ENCODE results near the gene MTHFD1L.
A peak's percentile ranks its signal among the peaks of the same experiment; 100 is the strongest.
"Not testable (repeated sequence)": the region's sequence is repeated elsewhere in the genome, so short reads cannot be mapped to it uniquely, and the experiment has no call there.

MTHFD1L gene

DNA sequence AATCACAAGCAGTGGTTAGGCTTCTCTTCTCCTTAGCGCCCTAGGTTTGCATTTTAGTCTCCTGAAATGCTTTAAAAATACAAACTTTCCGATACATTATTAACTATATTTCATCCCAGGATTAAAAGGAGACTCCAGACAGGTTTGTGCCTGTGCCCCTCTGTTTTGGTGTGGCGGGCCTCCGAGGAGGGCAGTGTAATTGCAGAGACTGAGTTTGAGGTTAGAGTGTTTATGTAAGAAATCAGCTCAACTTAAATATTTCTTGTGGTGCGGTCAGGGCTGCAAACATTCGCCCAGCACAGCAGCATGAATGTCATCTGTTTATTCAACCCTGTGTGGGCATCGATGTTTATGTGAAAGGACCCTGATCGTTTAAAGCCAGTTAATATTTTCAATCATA lies 243.9 kb downstream of the MTHFD1L start:
- Histone ChIP-seq H3K27me3 (no peaks in the 10 kb centered on the region), H3K9me3 (no peaks in the 10 kb centered on the region), H3K36me3 (no peaks in the 10 kb centered on the region), H3K4me3 (ENCODE audit: low read depth, low read length) (no peak overlapping the region), H3K4me1 (peaks cover 7% of the 10 kb centered on the region; the same call in 1 of the 2 replicates)
- DNase-seq: no peak
- TF ChIP-seq, protein P1, sequence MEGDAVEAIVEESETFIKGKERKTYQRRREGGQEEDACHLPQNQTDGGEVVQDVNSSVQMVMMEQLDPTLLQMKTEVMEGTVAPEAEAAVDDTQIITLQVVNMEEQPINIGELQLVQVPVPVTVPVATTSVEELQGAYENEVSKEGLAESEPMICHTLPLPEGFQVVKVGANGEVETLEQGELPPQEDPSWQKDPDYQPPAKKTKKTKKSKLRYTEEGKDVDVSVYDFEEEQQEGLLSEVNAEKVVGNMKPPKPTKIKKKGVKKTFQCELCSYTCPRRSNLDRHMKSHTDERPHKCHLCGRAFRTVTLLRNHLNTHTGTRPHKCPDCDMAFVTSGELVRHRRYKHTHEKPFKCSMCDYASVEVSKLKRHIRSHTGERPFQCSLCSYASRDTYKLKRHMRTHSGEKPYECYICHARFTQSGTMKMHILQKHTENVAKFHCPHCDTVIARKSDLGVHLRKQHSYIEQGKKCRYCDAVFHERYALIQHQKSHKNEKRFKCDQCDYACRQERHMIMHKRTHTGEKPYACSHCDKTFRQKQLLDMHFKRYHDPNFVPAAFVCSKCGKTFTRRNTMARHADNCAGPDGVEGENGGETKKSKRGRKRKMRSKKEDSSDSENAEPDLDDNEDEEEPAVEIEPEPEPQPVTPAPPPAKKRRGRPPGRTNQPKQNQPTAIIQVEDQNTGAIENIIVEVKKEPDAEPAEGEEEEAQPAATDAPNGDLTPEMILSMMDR (IDR thresholded peaks at IDR 0.05; ENCODE audit: low read depth, low read length): no peak

DNA sequence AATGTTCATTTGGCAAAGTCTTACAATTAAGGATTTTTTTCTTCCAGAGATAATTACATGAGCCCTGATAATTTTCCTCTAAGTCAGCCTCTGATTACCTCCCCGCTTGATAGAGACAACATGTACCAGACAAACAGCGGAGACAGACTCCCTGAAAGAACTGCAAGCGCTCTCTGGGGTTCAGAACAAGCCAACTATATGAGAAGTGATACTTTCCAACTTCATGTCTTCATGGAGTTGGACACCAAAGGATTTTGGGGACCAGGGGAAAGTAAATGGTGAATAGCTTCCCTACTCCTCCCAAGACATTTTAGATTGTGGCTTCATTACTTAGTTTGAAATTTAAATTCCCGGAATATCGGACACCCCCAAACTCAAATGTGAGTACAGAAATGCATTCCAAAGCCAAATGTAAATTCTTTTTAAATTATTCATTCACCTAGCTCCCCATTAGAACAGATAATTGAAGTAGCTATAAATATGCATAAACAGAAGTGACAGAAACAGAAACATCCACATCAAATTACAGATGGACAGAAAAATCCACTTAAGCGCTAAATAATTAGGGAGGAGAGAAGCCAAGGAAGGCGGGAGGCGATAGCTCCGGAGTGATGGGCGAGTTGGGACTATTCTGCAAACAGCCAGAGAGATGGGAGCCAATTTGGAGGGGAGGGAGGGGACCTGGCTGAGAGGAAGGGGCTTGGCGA lies 244.5 kb downstream of the MTHFD1L start:
- Histone ChIP-seq H3K36me3 (no peaks in the 10 kb centered on the region), H3K4me3 (ENCODE audit: low read depth, low read length) (no peak overlapping the region), H3K27me3 (no peaks in the 10 kb centered on the region), H3K9me3 (no peaks in the 10 kb centered on the region), H3K4me1 (peaks cover 7% of the 10 kb centered on the region; the same call in 1 of the 2 replicates)
- DNase-seq: no peak
- TF ChIP-seq, protein P1 (IDR thresholded peaks at IDR 0.05; ENCODE audit: low read depth, low read length): no peak

DNA sequence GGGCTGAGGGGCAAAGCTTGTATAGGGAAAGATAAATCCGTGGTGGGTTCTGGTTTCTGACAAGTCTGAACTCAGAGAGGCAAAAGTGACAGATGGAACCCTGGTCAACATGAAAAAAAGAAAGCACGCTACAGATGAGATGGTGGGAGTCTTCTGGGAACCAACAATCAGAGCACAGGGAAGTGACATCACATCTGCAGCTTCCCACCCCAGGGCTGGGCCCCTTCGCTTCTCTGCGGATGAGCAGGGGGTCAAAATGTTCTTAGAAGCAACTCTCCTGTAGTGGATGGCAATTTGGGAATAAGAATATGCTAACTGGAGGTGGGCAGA lies 245.0 kb downstream of the MTHFD1L start:
- Histone ChIP-seq H3K4me1 (peaks cover 7% of the 10 kb centered on the region; the same call in 1 of the 2 replicates), H3K4me3 (ENCODE audit: low read depth, low read length) (no peak overlapping the region), H3K27me3 (no peaks in the 10 kb centered on the region), H3K36me3 (no peaks in the 10 kb centered on the region), H3K9me3 (no peaks in the 10 kb centered on the region)
- TF ChIP-seq, protein P1 (IDR thresholded peaks at IDR 0.05; ENCODE audit: low read depth, low read length): no peak
- DNase-seq: no peak

DNA sequence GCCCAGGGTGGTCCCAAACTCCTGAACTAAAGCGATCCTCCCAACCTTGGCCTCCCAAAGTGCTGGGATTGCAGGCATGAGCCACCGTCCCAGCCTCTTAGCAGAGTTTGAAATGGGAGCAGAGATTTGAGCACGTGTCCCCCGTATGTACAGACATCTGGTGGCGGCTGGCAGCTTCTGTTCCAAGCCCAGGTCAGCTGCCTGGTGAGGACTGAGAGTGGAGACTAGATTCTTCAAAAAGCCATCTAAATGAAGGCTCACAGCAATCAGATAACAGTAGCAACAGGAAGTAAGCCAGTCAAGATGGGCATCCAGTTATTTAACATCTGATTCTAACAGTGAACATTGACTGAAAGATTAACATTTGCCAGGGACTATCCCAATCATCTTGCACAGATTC lies 246.2 kb downstream of the MTHFD1L start:
- Histone ChIP-seq H3K9me3 (no peaks in the 10 kb centered on the region), H3K36me3 (no peaks in the 10 kb centered on the region), H3K4me3 (ENCODE audit: low read depth, low read length) (no peak overlapping the region), H3K4me1 (peaks cover 7% of the 10 kb centered on the region; the same call in 1 of the 2 replicates), H3K27me3 (no peaks in the 10 kb centered on the region)
- DNase-seq: peak; percentile 33
- TF ChIP-seq, protein P1 (IDR thresholded peaks at IDR 0.05; ENCODE audit: low read depth, low read length): no peak

DNA sequence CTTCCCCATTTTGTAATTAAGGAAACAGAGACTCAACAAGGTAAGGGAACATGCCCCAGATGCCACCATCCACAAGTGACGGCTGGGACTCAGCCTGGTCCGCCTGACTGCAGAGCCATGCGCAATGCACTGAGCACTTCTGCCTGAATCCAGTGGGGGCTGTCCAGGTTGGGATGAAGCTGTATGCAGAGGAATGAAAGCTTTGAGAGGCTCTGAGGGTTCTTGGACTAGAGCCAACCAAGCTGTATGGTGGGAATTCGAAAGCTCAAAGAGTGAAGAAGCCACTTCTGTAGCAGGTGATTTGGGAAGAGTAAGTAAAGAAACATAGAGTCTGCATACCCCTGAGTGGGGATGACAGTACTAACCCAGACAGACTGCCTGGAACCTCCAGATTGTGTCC lies 246.6 kb downstream of the MTHFD1L start:
- DNase-seq: peak; percentile 19
- Histone ChIP-seq H3K36me3 (no peaks in the 10 kb centered on the region), H3K27me3 (no peaks in the 10 kb centered on the region), H3K9me3 (no peaks in the 10 kb centered on the region), H3K4me1 (peaks cover 7% of the 10 kb centered on the region; the same call in 1 of the 2 replicates), H3K4me3 (ENCODE audit: low read depth, low read length) (no peak overlapping the region)
- TF ChIP-seq, protein P1 (IDR thresholded peaks at IDR 0.05; ENCODE audit: low read depth, low read length): no peak

DNA sequence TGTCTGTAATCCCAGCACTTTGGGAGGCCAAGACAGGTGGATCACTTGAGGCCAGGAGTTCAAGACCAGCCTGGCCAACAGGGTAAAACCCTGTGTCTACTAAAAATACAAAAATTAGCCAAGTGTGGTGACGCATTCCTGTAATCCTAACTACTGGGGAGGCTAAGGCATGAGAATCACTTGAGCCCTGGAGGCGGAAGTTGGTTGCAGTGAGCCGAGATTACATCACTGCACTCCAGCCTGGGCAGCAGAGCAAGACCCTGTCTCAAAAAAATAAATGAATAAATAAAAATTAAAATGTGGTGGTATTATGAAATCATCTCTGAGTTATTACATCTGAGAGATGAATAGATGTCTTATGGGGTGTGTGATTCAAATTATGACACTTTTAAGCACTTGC lies 247.4 kb downstream of the MTHFD1L start:
- not testable (repeated sequence) for H3K36me3 ChIP-seq; H3K4me1 ChIP-seq; H3K9me3 ChIP-seq; DNase-seq; H3K4me3 ChIP-seq (ENCODE audit: low read depth, low read length); H3K27me3 ChIP-seq
